Measurements from ENCODE around the gene CERS2. TPM values are rescaled to one million over a fixed set of nuclear protein-coding genes. Genes with fewer than 3 reads are reported as not detected.

The CERS2 gene
- total RNA-seq, 1 donor: 159 TPM

GRCh38 chr1:150976879-150977694, 2.5 kb upstream of the CERS2 start:
- peak overlapping the region; percentile 30 for H3K4me3 ChIP-seq (ENCODE audit: insufficient read depth, low read length)
- H3K27me3 ChIP-seq (ENCODE audit: insufficient read depth, low read length): no peaks in the 10 kb centered on the region
- no peak for TF ChIP-seq CTCF (IDR thresholded peaks at IDR 0.05; ENCODE audit: extremely low read depth, low read depth, low read length)
- peak overlapping the region; percentile 49 for H3K4me2 ChIP-seq (ENCODE audit: insufficient read depth, low read length)
- peak overlapping the region; percentile 54 for H3K27ac ChIP-seq (ENCODE audit: low read depth, low read length)
- no peaks in the 10 kb centered on the region for H3K9me3 ChIP-seq (ENCODE audit: low read depth, low read length)
- H2AFZ ChIP-seq (ENCODE audit: low read length): peak overlapping the region; percentile 58
- DNase-seq (ENCODE audit: insufficient read length, low spot score, missing footprints): peak; percentile 94
- no peaks in the 10 kb centered on the region for H3K36me3 ChIP-seq (ENCODE audit: insufficient read depth, low read length)
- H3K79me2 ChIP-seq (ENCODE audit: insufficient read depth, low read length): peaks cover 22% of the 10 kb centered on the region
- peaks cover 16% of the 10 kb centered on the region for H4K20me1 ChIP-seq (ENCODE audit: insufficient read depth, low read length)
- H3K4me1 ChIP-seq (ENCODE audit: insufficient read depth, low read length): peaks cover 51% of the 10 kb centered on the region

GRCh38 chr1:150976401-150976821, 1.8 kb upstream of the CERS2 start:
- peak; percentile 72 for DNase-seq (ENCODE audit: insufficient read length, low spot score, missing footprints)
- no peak for TF ChIP-seq CTCF (IDR thresholded peaks at IDR 0.05; ENCODE audit: extremely low read depth, low read depth, low read length)
- Histone ChIP-seq H4K20me1 (ENCODE audit: insufficient read depth, low read length) (peaks cover 23% of the 10 kb centered on the region), H3K27me3 (ENCODE audit: insufficient read depth, low read length) (no peaks in the 10 kb centered on the region), H3K9me3 (ENCODE audit: low read depth, low read length) (no peaks in the 10 kb centered on the region), H3K36me3 (ENCODE audit: insufficient read depth, low read length) (no peaks in the 10 kb centered on the region), H3K4me1 (ENCODE audit: insufficient read depth, low read length) (peaks cover 51% of the 10 kb centered on the region), H3K4me3 (ENCODE audit: insufficient read depth, low read length) (no peak overlapping the region), H3K4me2 (ENCODE audit: insufficient read depth, low read length) (no peak overlapping the region), H3K79me2 (ENCODE audit: insufficient read depth, low read length) (peaks cover 28% of the 10 kb centered on the region), H2AFZ (ENCODE audit: low read length) (no peak overlapping the region), H3K27ac (ENCODE audit: low read depth, low read length) (no peak overlapping the region)

GRCh38 chr1:150973836-150974579, 627 bp downstream of the CERS2 start:
- Histone ChIP-seq H3K4me3 (ENCODE audit: insufficient read depth, low read length) (peak overlapping the region; percentile 95), H3K79me2 (ENCODE audit: insufficient read depth, low read length) (peaks cover 53% of the 10 kb centered on the region), H3K36me3 (ENCODE audit: insufficient read depth, low read length) (peaks cover under 1% of the 10 kb centered on the region), H3K4me2 (ENCODE audit: insufficient read depth, low read length) (peak overlapping the region; percentile 98), H2AFZ (ENCODE audit: low read length) (peak overlapping the region; percentile 51), H3K27ac (ENCODE audit: low read depth, low read length) (peak overlapping the region; percentile 69), H3K27me3 (ENCODE audit: insufficient read depth, low read length) (no peaks in the 10 kb centered on the region), H3K4me1 (ENCODE audit: insufficient read depth, low read length) (peaks cover 53% of the 10 kb centered on the region), H4K20me1 (ENCODE audit: insufficient read depth, low read length) (peaks cover 43% of the 10 kb centered on the region), H3K9me3 (ENCODE audit: low read depth, low read length) (no peaks in the 10 kb centered on the region)
- DNase-seq (ENCODE audit: insufficient read length, low spot score, missing footprints): peak; percentile 93
- no peak for TF ChIP-seq CTCF (IDR thresholded peaks at IDR 0.05; ENCODE audit: extremely low read depth, low read depth, low read length)
